ENCODE results near the gene CEACAM16. TPM values are rescaled to one million over a fixed set of nuclear protein-coding genes. Genes with fewer than 3 reads are reported as not detected.

The CEACAM16 gene
- total RNA-seq, 1 experiment from 2014 or later, result not detected

DNA sequence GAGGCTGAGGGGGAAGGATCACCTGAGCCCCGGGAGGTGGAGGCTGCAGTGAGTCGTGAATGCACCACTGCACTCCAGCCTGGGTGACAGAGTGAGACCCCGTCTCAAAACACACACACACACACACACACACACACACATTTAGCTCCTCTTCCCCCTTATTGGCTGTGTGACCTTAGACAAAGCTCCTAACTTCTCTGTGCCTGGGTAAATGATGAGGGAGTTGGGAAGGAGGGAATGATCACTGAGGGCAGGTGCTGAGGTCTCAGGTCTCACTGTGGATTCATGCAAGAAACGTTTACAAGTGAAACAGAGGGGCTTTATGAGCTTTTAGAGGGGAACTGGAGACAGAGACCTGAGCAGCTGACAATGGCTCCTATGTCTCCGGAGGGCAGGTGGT lies 32.7 kb downstream of the CEACAM16 start (continued):
- TF ChIP-seq EZH2phosphoT487 (IDR thresholded peaks at IDR 0.05; ENCODE audit: borderline replicate concordance) (no peak), SP1 (IDR thresholded peaks at IDR 0.05; ENCODE audit: low read depth) (no peak), ZNF274 (IDR thresholded peaks at IDR 0.05; ENCODE audit: low read depth, low read length) (no peak), JUND (IDR thresholded peaks at IDR 0.05) (no peak), POLR2AphosphoS5 (IDR thresholded peaks at IDR 0.05; ENCODE audit: low read depth, low read length) (no peak), ELF1 (IDR thresholded peaks at IDR 0.05; ENCODE audit: borderline replicate concordance, low read depth) (no peak), SRF (IDR thresholded peaks at IDR 0.05; ENCODE audit: low read depth) (no peak)
- TF ChIP-seq, protein P1, sequence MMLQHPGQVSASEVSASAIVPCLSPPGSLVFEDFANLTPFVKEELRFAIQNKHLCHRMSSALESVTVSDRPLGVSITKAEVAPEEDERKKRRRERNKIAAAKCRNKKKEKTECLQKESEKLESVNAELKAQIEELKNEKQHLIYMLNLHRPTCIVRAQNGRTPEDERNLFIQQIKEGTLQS (IDR thresholded peaks at IDR 0.05), result no peak

DNA sequence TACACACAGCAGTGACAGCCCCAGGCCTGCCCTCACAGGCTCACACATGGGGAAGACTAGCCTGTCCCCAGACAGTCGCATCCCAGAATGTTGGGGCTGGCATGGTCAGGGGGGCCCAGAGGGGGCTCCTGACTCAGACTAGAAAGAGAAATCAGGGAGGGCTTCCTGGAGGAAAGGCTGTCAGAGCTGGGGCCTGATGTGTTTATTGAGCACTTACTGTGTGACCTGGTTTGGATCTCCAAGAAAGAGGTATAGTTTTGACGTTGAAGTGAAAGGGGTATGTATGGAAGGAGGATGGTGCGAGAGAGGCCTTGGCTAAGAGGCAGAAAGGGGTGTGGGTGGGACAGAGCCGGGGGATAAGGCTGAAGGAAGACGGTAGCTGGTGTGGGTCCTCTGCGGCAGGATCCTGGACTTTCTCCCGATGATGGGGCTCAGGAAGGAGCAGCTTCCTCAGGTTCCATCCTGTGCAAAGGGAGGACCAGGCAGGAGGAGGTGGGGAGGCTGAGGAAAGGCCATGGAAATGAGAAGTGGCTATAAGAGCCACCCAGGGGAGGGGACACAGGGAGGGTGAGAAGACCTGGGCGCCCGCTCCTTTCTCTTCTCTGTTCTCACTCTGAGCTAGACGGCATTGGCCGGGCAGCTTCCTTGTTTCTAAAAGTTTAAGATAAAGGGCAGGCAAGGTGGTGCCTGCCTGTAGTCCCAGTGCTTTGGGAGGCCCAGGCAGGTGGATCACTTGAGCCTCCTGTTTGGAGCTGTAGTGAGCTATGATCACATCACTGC lies 33.5 kb downstream of the CEACAM16 start:
- no peaks in the 10 kb centered on the region for H4K20me1 ChIP-seq (ENCODE audit: insufficient read depth)
- no peak for ATAC-seq
- H2AFZ ChIP-seq (ENCODE audit: low read depth, low read length, poor library complexity, severe bottlenecking), result no peak overlapping the region
- H3K9me2 ChIP-seq (ENCODE audit: insufficient read depth), result no peaks in the 10 kb centered on the region
- POLR2A ChIA-PET, result interaction anchor here (1.0 to 1.6 kb wide), 3 partner anchors 10 to 38 kb away, joined by 4 to 5 read pairs (median 4); no protein-coding TSS in a partner anchor
- H3K36me3 ChIP-seq (ENCODE audit: control insufficient read depth in 1 of 2, insufficient read depth in 2 of 2, low read length in 2 of 2), result no peaks in the 10 kb centered on the region
- peaks cover 22 to 30% of the 10 kb centered on the region in 2 experiments for H3K4me1 ChIP-seq (ENCODE audit: control insufficient read depth in 1 of 2, insufficient read depth in 2 of 2, low read length in 2 of 2)
- no peak overlapping the region for H3K4me3 ChIP-seq (replicated peaks in 1 of 2; ENCODE audit: low read depth in 1 of 2, low read length in 2 of 2)
- CTCF ChIA-PET, result interaction anchor here (1.2 to 2.4 kb wide), 2 partner anchors 8 to 39 kb away, joined by 5 to 10 read pairs; no protein-coding TSS in a partner anchor
- RAD21 ChIA-PET (ENCODE audit: low non-redundant PET in 1 of 2, low total read pairs in 2 of 2, uncharacterized antibody in 2 of 2, unreplicated experiment in 2 of 2), result no interaction called here
- no peak overlapping the region for H3K27ac ChIP-seq (ENCODE audit: low read depth, low read length)
- no peak overlapping the region for H3K4me2 ChIP-seq (ENCODE audit: low read length)
- no peaks in the 10 kb centered on the region for H3K27me3 ChIP-seq (ENCODE audit: insufficient read depth, low read length)
- no TSS peak for BruUV-seq (replicated peaks)
- DNase-seq (ENCODE audit: low read depth, low spot score), result no peak
- H3K79me2 ChIP-seq (ENCODE audit: insufficient read depth, low read length), result no peaks in the 10 kb centered on the region
- TF ChIP-seq POLR2A (IDR thresholded peaks at IDR 0.05; ENCODE audit: borderline replicate concordance, extremely low read depth, insufficient read depth, insufficient read length) (no peak), SRF (IDR thresholded peaks at IDR 0.05; ENCODE audit: low read depth) (no peak)
- TF ChIP-seq, protein P2, sequence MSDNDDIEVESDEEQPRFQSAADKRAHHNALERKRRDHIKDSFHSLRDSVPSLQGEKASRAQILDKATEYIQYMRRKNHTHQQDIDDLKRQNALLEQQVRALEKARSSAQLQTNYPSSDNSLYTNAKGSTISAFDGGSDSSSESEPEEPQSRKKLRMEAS (IDR thresholded peaks at IDR 0.05), result no peak
- intact Hi-C loops (cut with micrococcal nuclease), result loop anchor here (1.0 kb wide), 1 partner anchor 8 kb away; no protein-coding TSS in a partner anchor
- no peaks in the 10 kb centered on the region for H3K9me3 ChIP-seq (ENCODE audit: control insufficient read depth in 1 of 2, insufficient read depth in 1 of 2, low read depth in 1 of 2, low read length in 2 of 2)
- H3K9ac ChIP-seq (ENCODE audit: low read length), result no peak overlapping the region

All from HCT116 (cell line).